ENCODE measurements around the gene IGFLR1.

The IGFLR1 gene

DNA sequence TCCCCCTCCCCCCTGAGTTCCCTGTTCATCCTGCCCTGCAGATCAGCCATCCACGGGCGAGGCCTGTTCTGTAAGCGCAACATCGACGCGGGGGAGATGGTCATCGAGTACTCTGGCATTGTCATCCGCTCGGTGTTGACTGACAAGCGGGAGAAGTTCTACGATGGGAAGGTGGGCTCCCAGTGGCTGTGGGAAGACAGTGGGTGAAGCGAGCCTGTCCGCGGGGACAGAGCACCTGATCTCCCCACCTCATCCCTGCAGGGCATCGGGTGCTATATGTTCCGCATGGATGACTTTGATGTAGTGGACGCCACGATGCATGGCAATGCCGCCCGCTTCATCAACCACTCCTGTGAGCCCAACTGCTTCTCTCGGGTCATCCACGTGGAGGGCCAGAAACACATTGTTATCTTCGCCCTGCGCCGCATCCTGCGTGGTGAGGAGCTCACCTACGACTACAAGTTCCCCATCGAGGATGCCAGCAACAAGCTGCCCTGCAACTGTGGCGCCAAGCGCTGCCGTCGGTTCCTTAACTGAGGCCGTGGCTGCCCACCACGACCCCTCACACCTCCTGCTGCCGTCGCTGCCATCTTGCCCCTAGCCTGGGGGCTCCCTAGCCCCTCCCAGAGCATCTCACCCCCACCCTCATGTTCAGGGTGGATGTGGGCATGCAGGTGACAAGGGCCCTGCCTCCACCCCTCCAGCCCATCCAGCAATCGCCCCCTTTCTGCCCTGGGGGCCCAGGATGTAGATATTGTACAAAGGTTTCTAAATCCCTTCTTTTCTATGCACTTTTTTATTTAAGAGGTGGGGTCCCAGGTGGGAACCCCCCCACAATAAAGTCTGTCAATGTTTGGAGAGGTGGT is 4.0 kb downstream of the IGFLR1 start:
- no peaks in the 10 kb centered on the region for H3K27me3 ChIP-seq (ENCODE audit: control insufficient read depth, insufficient read depth, low read length)
- no peak overlapping the region for H3K9ac ChIP-seq (ENCODE audit: low read length)
- no peak overlapping the region for H3K4me3 ChIP-seq (ENCODE audit: low read length)
- peaks cover 2% of the 10 kb centered on the region for H3K4me1 ChIP-seq (ENCODE audit: control insufficient read depth, insufficient read depth, low read length)
- peaks cover 32% of the 10 kb centered on the region for H3K36me3 ChIP-seq (ENCODE audit: control insufficient read depth, insufficient read depth, low read length)
- no peak overlapping the region for H3K27ac ChIP-seq (ENCODE audit: low read depth, low read length)

DNA sequence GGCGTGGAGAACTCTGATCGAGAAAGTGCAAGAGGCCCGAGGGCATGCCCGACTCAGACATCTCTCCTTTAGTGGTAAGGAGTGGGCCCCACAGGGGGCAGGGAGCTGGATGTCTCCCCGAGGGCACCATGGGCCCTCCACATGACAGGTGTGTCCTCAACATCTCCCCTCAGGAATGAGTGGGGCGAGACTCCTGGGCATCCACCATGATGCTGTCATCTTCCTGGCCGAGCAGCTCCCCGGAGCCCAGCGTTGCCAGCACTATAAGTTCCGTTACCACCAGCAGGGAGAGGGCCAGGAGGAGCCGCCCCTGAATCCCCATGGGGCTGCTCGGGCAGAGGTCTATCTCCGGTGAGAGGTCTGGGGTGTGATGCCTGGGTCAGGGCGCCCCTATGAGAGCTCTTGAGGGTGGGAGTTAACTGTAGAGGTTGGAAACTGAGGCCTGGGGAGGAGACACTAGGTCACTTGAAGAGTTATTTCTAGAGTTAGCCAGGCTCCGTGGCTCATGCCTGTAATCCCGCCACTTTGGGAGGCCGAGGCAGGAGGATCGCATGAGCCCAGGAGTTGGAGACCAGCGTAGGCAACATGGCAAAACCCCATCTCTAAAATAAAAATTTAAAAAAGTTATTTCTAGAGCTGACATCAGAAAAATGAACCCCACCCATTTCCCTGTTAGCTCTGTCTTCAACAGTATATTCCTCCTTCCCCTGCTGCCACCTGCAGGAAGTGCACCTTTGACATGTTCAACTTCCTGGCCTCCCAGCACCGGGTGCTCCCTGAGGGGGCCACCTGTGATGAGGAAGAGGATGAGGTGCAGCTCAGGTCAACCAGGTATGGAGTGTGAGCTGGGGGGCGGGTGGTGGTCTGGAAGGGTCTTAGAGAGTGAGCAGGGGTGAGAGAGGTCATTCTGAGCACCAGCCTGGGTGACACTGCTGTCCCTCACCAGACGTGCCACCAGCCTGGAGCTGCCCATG is 5.1 kb downstream of the IGFLR1 start:
- H3K27ac ChIP-seq (ENCODE audit: low read depth, low read length) = no peak overlapping the region
- H3K27me3 ChIP-seq (ENCODE audit: control insufficient read depth, insufficient read depth, low read length) = no peaks in the 10 kb centered on the region
- H3K4me3 ChIP-seq (ENCODE audit: low read length) = no peak overlapping the region
- peaks cover 32% of the 10 kb centered on the region for H3K36me3 ChIP-seq (ENCODE audit: control insufficient read depth, insufficient read depth, low read length)
- peaks cover 2% of the 10 kb centered on the region for H3K4me1 ChIP-seq (ENCODE audit: control insufficient read depth, insufficient read depth, low read length)
- H3K9ac ChIP-seq (ENCODE audit: low read length) = no peak overlapping the region

DNA sequence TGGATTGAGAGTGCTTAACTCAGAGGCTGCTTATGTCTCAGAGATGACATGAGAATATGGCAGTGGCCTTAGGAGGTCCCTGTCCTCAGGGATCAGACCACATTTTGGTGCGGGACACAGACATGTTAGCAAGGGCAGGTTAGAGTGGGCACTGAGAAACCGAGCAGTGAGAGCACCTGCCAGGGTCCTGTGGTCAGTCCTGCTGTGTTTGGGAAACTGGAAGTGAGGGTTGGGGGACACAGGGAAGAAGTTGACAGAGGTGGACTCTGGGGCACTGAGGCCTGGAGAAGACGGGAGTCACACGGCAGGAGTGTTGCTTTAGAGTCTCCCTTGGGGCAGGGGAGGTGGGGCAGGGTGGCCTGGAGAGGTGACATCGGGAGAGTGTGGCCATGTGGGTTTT is 7.4 kb downstream of the IGFLR1 start:
- Histone ChIP-seq H3K9ac (ENCODE audit: low read length) (no peak overlapping the region), H3K27ac (ENCODE audit: low read depth, low read length) (no peak overlapping the region), H3K4me1 (ENCODE audit: control insufficient read depth, insufficient read depth, low read length) (no peaks in the 10 kb centered on the region), H3K4me3 (ENCODE audit: low read length) (no peak overlapping the region), H3K36me3 (ENCODE audit: control insufficient read depth, insufficient read depth, low read length) (peaks cover 45% of the 10 kb centered on the region), H3K27me3 (ENCODE audit: control insufficient read depth, insufficient read depth, low read length) (no peaks in the 10 kb centered on the region)

DNA sequence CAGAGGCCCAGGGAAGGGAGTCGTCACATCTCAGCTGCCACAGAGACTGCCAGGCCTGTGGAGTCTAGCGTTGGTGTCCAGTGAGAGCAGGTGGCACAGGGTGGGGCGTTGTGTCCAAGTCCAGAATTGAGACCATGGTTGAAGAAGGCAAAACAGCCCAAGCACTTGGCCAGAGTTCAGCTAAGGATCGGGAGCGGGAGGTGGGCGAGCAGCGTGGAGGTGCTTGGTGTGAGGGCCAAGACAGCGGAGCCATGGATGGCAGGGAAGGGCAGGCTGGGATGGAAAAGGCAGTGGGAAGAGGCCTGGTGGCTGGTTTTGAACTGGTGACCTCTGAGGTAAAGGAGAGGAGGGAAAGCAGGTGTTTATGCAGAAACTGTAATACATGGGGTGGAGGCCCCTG is 8.0 kb downstream of the IGFLR1 start:
- H3K27me3 ChIP-seq (ENCODE audit: control insufficient read depth, insufficient read depth, low read length) = no peaks in the 10 kb centered on the region
- no peak overlapping the region for H3K4me3 ChIP-seq (ENCODE audit: low read length)
- no peaks in the 10 kb centered on the region for H3K4me1 ChIP-seq (ENCODE audit: control insufficient read depth, insufficient read depth, low read length)
- no peak overlapping the region for H3K27ac ChIP-seq (ENCODE audit: low read depth, low read length)
- no peak overlapping the region for H3K9ac ChIP-seq (ENCODE audit: low read length)
- H3K36me3 ChIP-seq (ENCODE audit: control insufficient read depth, insufficient read depth, low read length) = peaks cover 48% of the 10 kb centered on the region

DNA sequence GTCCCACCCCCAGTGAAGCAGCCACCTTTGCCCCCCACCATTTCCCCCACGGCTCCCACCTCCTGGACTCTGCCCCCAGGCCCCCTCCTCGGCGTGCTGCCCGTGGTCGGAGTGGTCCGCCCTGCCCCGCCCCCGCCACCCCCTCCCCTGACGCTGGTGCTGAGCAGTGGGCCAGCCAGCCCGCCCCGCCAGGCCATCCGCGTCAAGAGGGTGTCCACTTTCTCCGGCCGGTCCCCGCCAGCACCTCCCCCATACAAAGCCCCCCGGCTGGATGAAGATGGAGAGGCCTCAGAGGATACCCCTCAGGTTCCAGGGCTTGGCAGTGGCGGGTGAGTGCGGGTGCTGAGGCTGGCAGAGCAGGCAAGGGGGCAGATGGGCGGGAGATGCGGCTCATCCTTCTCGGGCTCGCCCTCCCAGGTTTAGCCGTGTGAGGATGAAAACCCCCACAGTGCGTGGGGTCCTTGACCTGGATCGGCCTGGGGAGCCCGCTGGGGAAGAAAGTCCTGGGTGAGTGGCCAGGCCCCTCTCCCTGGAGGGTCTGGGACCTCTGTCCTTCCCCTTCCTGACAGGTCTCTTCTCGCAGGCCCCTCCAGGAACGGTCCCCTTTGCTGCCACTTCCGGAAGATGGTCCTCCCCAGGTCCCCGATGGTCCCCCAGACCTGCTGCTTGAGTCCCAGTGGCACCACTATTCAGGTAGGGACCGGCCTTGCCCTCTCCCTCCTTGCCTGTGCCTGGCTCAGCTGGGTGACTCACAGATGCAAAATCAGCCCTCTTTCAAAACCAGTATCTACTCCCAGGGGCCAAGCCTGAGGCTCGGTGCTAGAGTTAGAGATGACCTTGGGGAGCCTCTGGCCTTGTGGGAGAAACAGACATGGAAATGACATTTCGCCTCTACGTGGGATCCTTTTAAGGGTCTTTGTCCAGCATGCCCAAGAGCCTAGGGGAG is 8.8 kb downstream of the IGFLR1 start:
- Histone ChIP-seq H3K27me3 (ENCODE audit: control insufficient read depth, insufficient read depth, low read length) (no peaks in the 10 kb centered on the region), H3K36me3 (ENCODE audit: control insufficient read depth, insufficient read depth, low read length) (peaks cover 50% of the 10 kb centered on the region), H3K9ac (ENCODE audit: low read length) (no peak overlapping the region), H3K4me3 (ENCODE audit: low read length) (no peak overlapping the region), H3K27ac (ENCODE audit: low read depth, low read length) (no peak overlapping the region), H3K4me1 (ENCODE audit: control insufficient read depth, insufficient read depth, low read length) (no peaks in the 10 kb centered on the region)

DNA sequence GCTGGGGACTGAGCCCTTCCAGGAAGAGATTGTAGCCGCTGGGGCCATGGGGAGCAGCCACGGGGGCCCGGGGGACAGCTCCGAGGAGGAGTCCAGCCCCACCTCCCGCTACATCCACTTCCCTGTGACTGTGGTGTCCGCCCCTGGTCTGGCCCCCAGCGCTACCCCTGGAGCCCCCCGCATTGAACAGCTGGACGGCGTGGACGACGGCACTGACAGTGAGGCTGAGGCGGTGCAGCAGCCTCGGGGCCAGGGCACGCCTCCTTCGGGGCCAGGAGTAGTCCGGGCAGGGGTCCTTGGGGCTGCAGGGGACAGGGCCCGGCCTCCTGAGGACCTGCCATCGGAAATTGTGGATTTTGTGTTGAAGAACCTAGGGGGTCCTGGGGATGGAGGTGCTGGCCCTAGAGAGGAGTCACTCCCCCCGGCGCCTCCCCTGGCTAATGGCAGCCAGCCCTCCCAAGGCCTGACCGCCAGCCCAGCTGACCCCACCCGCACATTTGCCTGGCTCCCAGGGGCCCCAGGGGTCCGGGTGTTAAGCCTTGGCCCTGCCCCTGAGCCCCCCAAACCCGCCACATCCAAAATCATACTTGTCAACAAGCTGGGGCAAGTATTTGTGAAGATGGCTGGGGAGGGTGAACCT is 9.6 kb downstream of the IGFLR1 start:
- H3K36me3 ChIP-seq (ENCODE audit: control insufficient read depth, insufficient read depth, low read length) = peaks cover 49% of the 10 kb centered on the region
- H3K9ac ChIP-seq (ENCODE audit: low read length) = no peak overlapping the region
- H3K4me1 ChIP-seq (ENCODE audit: control insufficient read depth, insufficient read depth, low read length) = no peaks in the 10 kb centered on the region
- no peaks in the 10 kb centered on the region for H3K27me3 ChIP-seq (ENCODE audit: control insufficient read depth, insufficient read depth, low read length)
- H3K4me3 ChIP-seq (ENCODE audit: low read length) = no peak overlapping the region
- no peak overlapping the region for H3K27ac ChIP-seq (ENCODE audit: low read depth, low read length)

DNA sequence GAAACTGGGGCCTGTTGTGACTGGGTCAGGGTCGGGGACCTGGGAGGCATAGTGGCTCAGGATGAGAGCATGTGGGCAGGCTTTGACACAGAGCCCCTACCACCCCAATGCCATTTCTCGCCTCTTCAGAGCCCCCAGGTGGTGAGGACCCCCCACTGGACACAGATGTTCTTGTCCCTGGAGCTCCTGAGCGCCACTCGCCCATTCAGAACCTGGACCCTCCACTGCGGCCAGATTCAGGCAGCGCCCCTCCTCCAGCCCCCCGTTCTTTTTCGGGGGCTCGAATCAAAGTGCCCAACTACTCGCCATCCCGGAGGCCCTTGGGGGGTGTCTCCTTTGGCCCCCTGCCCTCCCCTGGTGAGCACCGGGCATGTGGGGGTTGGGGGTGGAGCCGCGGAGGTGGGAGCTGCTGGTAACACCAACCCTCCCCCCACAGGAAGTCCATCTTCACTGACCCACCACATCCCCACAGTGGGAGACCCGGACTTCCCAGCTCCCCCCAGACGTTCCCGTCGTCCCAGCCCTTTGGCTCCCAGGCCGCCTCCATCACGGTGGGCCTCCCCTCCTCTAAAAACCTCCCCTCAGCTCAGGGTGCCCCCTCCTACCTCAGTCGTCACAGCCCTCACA is 10.4 kb downstream of the IGFLR1 start:
- Histone ChIP-seq H3K27me3 (ENCODE audit: control insufficient read depth, insufficient read depth, low read length) (no peaks in the 10 kb centered on the region), H3K36me3 (ENCODE audit: control insufficient read depth, insufficient read depth, low read length) (peaks cover 54% of the 10 kb centered on the region), H3K9ac (ENCODE audit: low read length) (no peak overlapping the region), H3K4me3 (ENCODE audit: low read length) (no peak overlapping the region), H3K27ac (ENCODE audit: low read depth, low read length) (no peak overlapping the region), H3K4me1 (ENCODE audit: control insufficient read depth, insufficient read depth, low read length) (no peaks in the 10 kb centered on the region)

DNA sequence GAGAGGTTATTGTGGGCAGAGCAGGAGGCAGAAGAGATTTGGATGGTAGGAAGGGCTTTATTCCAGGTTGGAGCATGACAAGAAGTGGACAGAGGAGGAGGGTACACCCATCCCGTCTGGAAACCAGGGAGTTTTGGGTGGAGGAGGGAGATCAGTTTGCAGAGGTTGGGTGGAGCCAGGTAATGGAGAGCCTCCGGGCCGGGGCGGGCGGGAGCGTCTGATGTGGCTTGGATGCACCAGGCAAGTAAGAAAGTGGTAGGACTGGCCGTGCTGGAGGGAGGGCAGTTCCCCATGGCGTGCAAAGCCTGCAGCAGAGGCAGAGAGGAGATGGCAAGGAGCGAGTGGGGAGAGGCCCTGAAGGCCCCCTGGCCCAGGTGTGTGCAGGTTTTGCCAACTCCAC is 10.9 kb downstream of the IGFLR1 start:
- Histone ChIP-seq H3K27ac (ENCODE audit: low read depth, low read length) (no peak overlapping the region), H3K4me1 (ENCODE audit: control insufficient read depth, insufficient read depth, low read length) (no peaks in the 10 kb centered on the region), H3K4me3 (ENCODE audit: low read length) (no peak overlapping the region), H3K36me3 (ENCODE audit: control insufficient read depth, insufficient read depth, low read length) (peaks cover 54% of the 10 kb centered on the region), H3K27me3 (ENCODE audit: control insufficient read depth, insufficient read depth, low read length) (no peaks in the 10 kb centered on the region), H3K9ac (ENCODE audit: low read length) (no peak overlapping the region)

DNA sequence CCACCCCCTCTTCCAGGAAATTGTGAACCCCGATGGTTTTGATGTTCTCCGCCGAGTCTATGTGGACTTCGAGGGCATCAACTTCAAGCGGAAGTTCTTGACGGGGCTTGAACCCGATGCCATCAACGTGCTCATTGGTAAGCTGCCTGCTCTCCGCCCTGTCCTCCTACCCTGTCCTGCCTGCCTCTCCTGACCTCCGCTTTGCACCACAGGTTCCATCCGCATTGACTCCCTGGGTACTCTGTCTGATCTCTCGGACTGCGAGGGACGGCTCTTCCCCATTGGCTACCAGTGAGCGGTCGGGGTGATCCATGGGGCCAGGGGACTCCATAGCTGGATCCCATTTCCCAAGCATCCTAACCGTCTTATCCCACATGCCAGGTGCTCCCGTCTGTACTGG is 11.9 kb downstream of the IGFLR1 start:
- H3K27me3 ChIP-seq (ENCODE audit: control insufficient read depth, insufficient read depth, low read length) = no peaks in the 10 kb centered on the region
- no peaks in the 10 kb centered on the region for H3K4me1 ChIP-seq (ENCODE audit: control insufficient read depth, insufficient read depth, low read length)
- H3K9ac ChIP-seq (ENCODE audit: low read length) = no peak overlapping the region
- H3K36me3 ChIP-seq (ENCODE audit: control insufficient read depth, insufficient read depth, low read length) = peaks cover 60% of the 10 kb centered on the region
- H3K27ac ChIP-seq (ENCODE audit: low read depth, low read length) = no peak overlapping the region
- H3K4me3 ChIP-seq (ENCODE audit: low read length) = no peak overlapping the region

DNA sequence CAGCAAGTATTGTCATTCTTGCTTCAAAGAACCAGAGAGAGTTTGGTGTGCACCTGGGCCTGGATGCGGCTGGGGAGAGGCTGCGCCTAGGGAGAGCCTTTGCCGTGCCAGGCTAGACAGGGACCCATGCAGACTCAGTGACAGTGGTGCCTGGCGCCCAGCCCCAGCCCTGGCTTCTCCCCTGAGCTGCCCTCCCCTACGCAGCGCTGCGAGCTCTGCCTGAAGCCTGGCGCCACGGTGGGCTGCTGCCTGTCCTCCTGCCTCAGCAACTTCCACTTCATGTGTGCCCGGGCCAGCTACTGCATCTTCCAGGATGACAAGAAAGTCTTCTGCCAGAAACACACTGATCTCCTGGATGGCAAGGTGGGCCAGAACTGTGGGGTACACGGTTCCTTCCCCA is 12.5 kb downstream of the IGFLR1 start:
- no peaks in the 10 kb centered on the region for H3K4me1 ChIP-seq (ENCODE audit: control insufficient read depth, insufficient read depth, low read length)
- H3K9ac ChIP-seq (ENCODE audit: low read length) = no peak overlapping the region
- H3K36me3 ChIP-seq (ENCODE audit: control insufficient read depth, insufficient read depth, low read length) = peaks cover 61% of the 10 kb centered on the region
- H3K4me3 ChIP-seq (ENCODE audit: low read length) = no peak overlapping the region
- H3K27ac ChIP-seq (ENCODE audit: low read depth, low read length) = no peak overlapping the region
- H3K27me3 ChIP-seq (ENCODE audit: control insufficient read depth, insufficient read depth, low read length) = no peaks in the 10 kb centered on the region

DNA sequence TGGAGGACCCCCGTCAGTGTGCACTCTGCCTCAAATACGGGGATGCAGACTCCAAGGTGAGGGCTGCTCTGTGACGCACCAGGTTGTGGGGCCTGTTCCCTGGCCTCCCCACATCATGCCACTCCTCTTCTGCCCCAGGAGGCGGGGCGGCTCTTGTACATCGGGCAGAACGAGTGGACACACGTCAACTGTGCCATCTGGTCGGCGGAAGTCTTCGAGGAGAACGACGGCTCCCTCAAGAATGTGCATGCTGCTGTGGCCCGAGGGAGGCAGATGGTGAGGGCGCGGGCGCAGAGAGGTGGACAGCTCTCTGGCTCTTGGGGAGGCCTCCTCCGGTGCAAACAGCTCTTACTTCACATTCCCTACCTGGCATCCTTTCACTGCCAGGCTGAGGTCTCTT is 13.2 kb downstream of the IGFLR1 start:
- no peaks in the 10 kb centered on the region for H3K4me1 ChIP-seq (ENCODE audit: control insufficient read depth, insufficient read depth, low read length)
- peaks cover 62% of the 10 kb centered on the region for H3K36me3 ChIP-seq (ENCODE audit: control insufficient read depth, insufficient read depth, low read length)
- no peak overlapping the region for H3K9ac ChIP-seq (ENCODE audit: low read length)
- no peak overlapping the region for H3K27ac ChIP-seq (ENCODE audit: low read depth, low read length)
- no peaks in the 10 kb centered on the region for H3K27me3 ChIP-seq (ENCODE audit: control insufficient read depth, insufficient read depth, low read length)
- no peak overlapping the region for H3K4me3 ChIP-seq (ENCODE audit: low read length)

Measured in rectal smooth muscle tissue (tissue), 1 donor.